Activated naive CD8-positive, alpha-beta T cell (primary cell): ENCODE results near the gene MFRP.

Source experiments
- H3K27ac Mint-ChIP-seq: one replicate; pipeline ENCODE4 v1.8.0; 2021; ENCODE audit warnings: mixed read lengths
- H3K27me3 Mint-ChIP-seq: one replicate; pipeline ENCODE4 v1.8.0; 2021; ENCODE audit warnings: mixed read lengths
- H3K36me3 Mint-ChIP-seq: one replicate; pipeline ENCODE4 v1.8.0; 2021; ENCODE audit warnings: mixed read lengths
- H3K4me1 Mint-ChIP-seq: one replicate; pipeline ENCODE4 v1.8.0; 2021; ENCODE audit warnings: low read depth, mixed read lengths
- H3K4me3 Mint-ChIP-seq: one replicate; pipeline ENCODE4 v1.8.0; 2021; ENCODE audit warnings: mild to moderate bottlenecking, mixed read lengths
- H3K9me3 Mint-ChIP-seq: one replicate; pipeline ENCODE4 v1.8.0; 2021; ENCODE audit warnings: low read depth, mixed read lengths

The MFRP gene

GRCh38 chr11:119376197-119376847, 29.8 kb upstream of the MFRP start:
- H3K36me3 Mint-ChIP-seq = no peaks in the 10 kb centered on the region
- peaks cover 16% of the 10 kb centered on the region for H3K4me1 Mint-ChIP-seq
- H3K9me3 Mint-ChIP-seq = no peaks in the 10 kb centered on the region
- no peak overlapping the region for H3K27ac Mint-ChIP-seq
- no peak overlapping the region for H3K4me3 Mint-ChIP-seq
- peaks cover 2% of the 10 kb centered on the region for H3K27me3 Mint-ChIP-seq

- Mint-ChIP-seq H3K4me3 (no peak overlapping the region), H3K27me3 (peaks cover 2% of the 10 kb centered on the region), H3K9me3 (no peaks in the 10 kb centered on the region), H3K4me1 (peaks cover 10% of the 10 kb centered on the region), H3K27ac (no peak overlapping the region), H3K36me3 (no peaks in the 10 kb centered on the region)
Observed at GRCh38 chr11:119375337-119376196, 29.1 kb upstream of the MFRP start.

- no peak overlapping the region for H3K4me3 Mint-ChIP-seq
- peaks cover 10% of the 10 kb centered on the region for H3K4me1 Mint-ChIP-seq
- H3K36me3 Mint-ChIP-seq = no peaks in the 10 kb centered on the region
- H3K27ac Mint-ChIP-seq = no peak overlapping the region
- H3K9me3 Mint-ChIP-seq = no peaks in the 10 kb centered on the region
- H3K27me3 Mint-ChIP-seq = peaks cover 2% of the 10 kb centered on the region
Observed at GRCh38 chr11:119374632-119375336, 28.3 kb upstream of the MFRP start.

- H3K36me3 Mint-ChIP-seq = no peaks in the 10 kb centered on the region
- no peak overlapping the region for H3K27ac Mint-ChIP-seq
- peaks cover 2% of the 10 kb centered on the region for H3K27me3 Mint-ChIP-seq
- H3K4me3 Mint-ChIP-seq = no peak overlapping the region
- no peaks in the 10 kb centered on the region for H3K9me3 Mint-ChIP-seq
- peaks cover 10% of the 10 kb centered on the region for H3K4me1 Mint-ChIP-seq
Observed at GRCh38 chr11:119373921-119374631, 27.6 kb upstream of the MFRP start.

- H3K4me3 Mint-ChIP-seq = no peak overlapping the region
- H3K36me3 Mint-ChIP-seq = no peaks in the 10 kb centered on the region
- H3K4me1 Mint-ChIP-seq = peaks cover 10% of the 10 kb centered on the region
- no peak overlapping the region for H3K27ac Mint-ChIP-seq
- H3K27me3 Mint-ChIP-seq = peaks cover 4% of the 10 kb centered on the region
- H3K9me3 Mint-ChIP-seq = no peaks in the 10 kb centered on the region
Observed at GRCh38 chr11:119373059-119373920, 26.8 kb upstream of the MFRP start.

GRCh38 chr11:119372260-119373058, 26.0 kb upstream of the MFRP start:
- H3K9me3 Mint-ChIP-seq = no peaks in the 10 kb centered on the region
- H3K4me1 Mint-ChIP-seq = peaks cover 10% of the 10 kb centered on the region
- no peaks in the 10 kb centered on the region for H3K36me3 Mint-ChIP-seq
- no peak overlapping the region for H3K27ac Mint-ChIP-seq
- no peak overlapping the region for H3K4me3 Mint-ChIP-seq
- peaks cover 4% of the 10 kb centered on the region for H3K27me3 Mint-ChIP-seq

- H3K4me3 Mint-ChIP-seq = no peak overlapping the region
- no peaks in the 10 kb centered on the region for H3K36me3 Mint-ChIP-seq
- H3K27me3 Mint-ChIP-seq = peaks cover 10% of the 10 kb centered on the region
- peaks cover 10% of the 10 kb centered on the region for H3K4me1 Mint-ChIP-seq
- H3K9me3 Mint-ChIP-seq = no peaks in the 10 kb centered on the region
- no peak overlapping the region for H3K27ac Mint-ChIP-seq
Observed at GRCh38 chr11:119371778-119372182, 25.3 kb upstream of the MFRP start.

- no peak overlapping the region for H3K4me3 Mint-ChIP-seq
- peaks cover 16% of the 10 kb centered on the region for H3K27me3 Mint-ChIP-seq
- H3K4me1 Mint-ChIP-seq = peaks cover 10% of the 10 kb centered on the region
- no peak overlapping the region for H3K27ac Mint-ChIP-seq
- no peaks in the 10 kb centered on the region for H3K36me3 Mint-ChIP-seq
- no peaks in the 10 kb centered on the region for H3K9me3 Mint-ChIP-seq
Observed at GRCh38 chr11:119371067-119371601, 24.6 kb upstream of the MFRP start.

GRCh38 chr11:119370486-119371046, 24.1 kb upstream of the MFRP start:
- Mint-ChIP-seq H3K36me3 (no peaks in the 10 kb centered on the region), H3K4me1 (peaks cover 10% of the 10 kb centered on the region), H3K9me3 (no peaks in the 10 kb centered on the region), H3K27ac (no peak overlapping the region), H3K4me3 (no peak overlapping the region), H3K27me3 (peaks cover 17% of the 10 kb centered on the region)

GRCh38 chr11:119369132-119369925, 22.8 kb upstream of the MFRP start:
- H3K4me3 Mint-ChIP-seq = no peak overlapping the region
- H3K9me3 Mint-ChIP-seq = no peaks in the 10 kb centered on the region
- H3K27me3 Mint-ChIP-seq = peaks cover 25% of the 10 kb centered on the region
- H3K36me3 Mint-ChIP-seq = no peaks in the 10 kb centered on the region
- H3K27ac Mint-ChIP-seq = no peak overlapping the region
- H3K4me1 Mint-ChIP-seq = peaks cover 14% of the 10 kb centered on the region

GRCh38 chr11:119368121-119369034, 21.9 kb upstream of the MFRP start:
- no peaks in the 10 kb centered on the region for H3K36me3 Mint-ChIP-seq
- H3K27me3 Mint-ChIP-seq = peaks cover 25% of the 10 kb centered on the region
- no peak overlapping the region for H3K4me3 Mint-ChIP-seq
- H3K9me3 Mint-ChIP-seq = no peaks in the 10 kb centered on the region
- no peak overlapping the region for H3K27ac Mint-ChIP-seq
- H3K4me1 Mint-ChIP-seq = peaks cover 6% of the 10 kb centered on the region
